Right lobe of liver (tissue), 6 donors: ENCODE measurements around the gene PRKAG3. TPM values are rescaled to one million over a fixed set of nuclear protein-coding genes. Genes with fewer than 3 reads are reported as not detected.

Experiments
- ATAC-seq, 4 donors: fragments of 200-7000 bp; cut with Tn5 transposase; one replicate each; pipeline ENCODE4 v1.9.1; 2020; ENCODE audit warnings: mild to moderate bottlenecking in 4 of 4, moderate library complexity in 4 of 4
- DNase-seq, 3 donors: peaks; one replicate each; pipeline ENCODE4 v3.0.0-alpha.2; 2020
- H3K27ac ChIP-seq, 3 donors: fragments of 200-600 bp; one replicate each; pipeline ENCODE4 v1.8.0; 2022
- H3K27me3 ChIP-seq, 2 donors: fragments of 200-600 bp; one replicate each; pipeline ENCODE4 v1.8.0; 2022
- H3K36me3 ChIP-seq, 4 donors: fragments of 200-600 bp; sonication (generic) in 1 of 4; one replicate each; pipeline versions ENCODE4 v1.5.1 to v1.8.0; 2017 to 2022; ENCODE audit warnings: control low read depth in 1 of 4
- H3K4me1 ChIP-seq, 4 donors: fragments of 200-600 bp; sonication (generic) in 1 of 4; one replicate each; pipeline versions ENCODE4 v1.5.1 to v1.8.0; 2017 to 2022; ENCODE audit warnings: control low read depth in 1 of 4
- H3K4me3 ChIP-seq, 3 donors: fragments of 200-600 bp; one replicate each; pipeline ENCODE4 v1.8.0; 2022
- H3K9me3 ChIP-seq, 4 donors: fragments of 200-600 bp; sonication (generic) in 1 of 4; one replicate each; pipeline versions ENCODE4 v1.5.1 to v1.8.0; 2017 to 2022; ENCODE audit warnings: control low read depth in 1 of 4
- CTCF ChIP-seq, 4 donors: fragments of 200-600 bp in 3 of 4; fragments of 450-650 bp in 1 of 4; IDR thresholded peaks; one replicate each; pipeline versions ENCODE4 v1.5.1 to v1.8.0; 2016 to 2022; ENCODE audit warnings: antibody characterized with exemption in 4 of 4, mild to moderate bottlenecking in 2 of 4
- POLR2A ChIP-seq: fragments of 450-650 bp; IDR thresholded peaks from one replicate; pipeline ENCODE4 v1.6.1; 2017; ENCODE audit warnings: antibody characterized with exemption, mild to moderate bottlenecking
- WGBS: methylation state at CpG from one replicate; pipeline ENCODE4 v1.1.6; 2018; ENCODE audit warnings: low coverage, low lambda C conversion rate; ENCODE audit not compliant: insufficient coverage; ENCODE audit errors: missing lambda C conversion rate; 5-methylcytosine and 5-hydroxymethylcytosine counted together
- intact Hi-C, 2 donors: fragments of 100-400 bp; cut with DNase I; formaldehyde crosslinking; loops; one replicate each; pipeline versions ENCODE4 v1.11.2 to v1.14.1; 2022
- total RNA-seq, 6 experiments: library from RNA; depleted of rRNA in 2 of 6; stranded (reverse); fragments of >200 nt in 2 of 6; fragmentation: NEBNext Ultra II Directional in 3 of 6; extraction: Animal tissue kit (Norgen Biotek cat#: 25700) in 3 of 6; gene quantifications; one replicate each; pipeline versions ENCODE4 v1.1.0 to v1.2.4, GENCODE V29; 2016 to 2023
- donor health status: DM: no; HTN: yes; CAD: no.
- donor health status: DM: no; HTN: no; CAD: no.
- donor health status: DM: no; HTN: no; CAD: no.
- donor health status: DM: no; HTN: yes; CAD: no.
- donor health status: DM: no; HTN: yes; CAD: no.

PRKAG3 gene
- total RNA-seq, 6 experiments from 2014 or later, result not detected

DNA sequence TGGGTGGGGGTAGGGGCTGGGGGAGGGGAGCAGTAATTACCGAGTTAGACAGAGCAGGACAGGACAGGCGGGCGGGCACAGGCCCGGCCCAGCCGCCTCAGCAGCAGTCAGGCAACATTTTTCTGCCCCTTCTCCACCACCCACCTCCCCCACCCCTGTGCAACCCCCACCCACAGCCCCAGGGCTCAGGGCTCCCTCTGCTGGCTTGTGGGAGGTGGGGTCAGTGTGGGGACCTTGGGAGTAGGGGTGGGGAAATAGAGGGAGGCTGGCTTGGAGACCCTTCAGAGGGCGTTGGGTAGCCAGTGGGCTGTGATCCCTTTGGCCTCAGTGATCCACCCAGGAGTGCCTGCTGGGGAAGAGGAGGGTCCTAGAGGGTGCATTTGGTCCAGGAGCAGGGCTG lies 34.4 kb upstream of the PRKAG3 start:
- H3K27me3 ChIP-seq, result peaks cover 0 to 3% of the 10 kb centered on the region in 2 donors
- DNase-seq, result no peak

DNA sequence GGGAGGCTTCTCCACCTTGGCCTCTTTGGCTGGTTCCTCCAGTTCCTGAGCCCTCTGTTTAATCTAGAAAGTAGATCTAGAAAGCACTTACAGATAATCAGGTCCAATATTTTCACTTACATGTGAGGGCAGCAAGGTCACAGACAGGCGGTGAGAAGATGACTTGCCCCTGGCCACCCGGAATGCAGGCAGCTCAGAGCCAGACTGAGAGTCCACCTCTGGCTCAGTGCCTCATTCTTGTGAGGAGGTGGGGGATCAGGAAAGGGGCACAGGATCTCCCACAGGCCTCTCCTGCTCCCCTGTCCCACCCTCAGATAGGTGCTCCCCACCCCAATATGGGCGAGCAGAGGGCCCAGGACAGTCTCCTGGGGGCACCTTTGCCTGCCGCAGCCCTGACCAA lies 33.8 kb upstream of the PRKAG3 start:
- Histone ChIP-seq H3K27me3 (peaks cover 0 to 4% of the 10 kb centered on the region in 2 donors), H3K9me3 (no peaks in the 10 kb centered on the region), H3K27ac (no peak overlapping the region), H3K36me3 (no peaks in the 10 kb centered on the region), H3K4me1 (peaks cover 0 to 2% (median 0%) of the 10 kb centered on the region in 4 donors), H3K4me3 (no peak overlapping the region)
- TF ChIP-seq POLR2A (no peak), CTCF (IDR thresholded peaks at IDR 0.05) (no peak)
- DNase-seq (no peak), ATAC-seq (no peak)
- intact Hi-C loops, result no loop called here
- WGBS, result 40% methylated on average over 1 of the region's 4 CpGs

More for the DNA sequence above, 34.4 kb upstream of the PRKAG3 start:
- TF ChIP-seq POLR2A, result no peak
- no peak for TF ChIP-seq CTCF (IDR thresholded peaks at IDR 0.05)
- Histone ChIP-seq H3K36me3 (no peaks in the 10 kb centered on the region), H3K4me1 (peaks cover 0 to under 1% (median 0%) of the 10 kb centered on the region in 4 donors), H3K9me3 (no peaks in the 10 kb centered on the region), H3K4me3 (no peak overlapping the region), H3K27ac (no peak overlapping the region)
- WGBS, result 46% methylated on average over 3 of the region's 6 CpGs
- intact Hi-C loops, result no loop called here
- ATAC-seq, result no peak

- H3K27me3 ChIP-seq, result peaks cover 0 to 6% of the 10 kb centered on the region in 2 donors
- DNase-seq, result no peak
- no peak for ATAC-seq
- H3K9me3 ChIP-seq, result no peaks in the 10 kb centered on the region
- no peaks in the 10 kb centered on the region for H3K36me3 ChIP-seq
- intact Hi-C loops, result no loop called here
- WGBS, result 75% methylated on average over 2 of the region's 3 CpGs
- no peak overlapping the region for H3K27ac ChIP-seq
- TF ChIP-seq CTCF (IDR thresholded peaks at IDR 0.05) (no peak), POLR2A (no peak)
- H3K4me1 ChIP-seq, result peaks cover 0 to 8% (median 1%) of the 10 kb centered on the region in 4 donors
- no peak overlapping the region for H3K4me3 ChIP-seq
Measured at GRCh38 chr2:218863021-218863520, 31.5 kb upstream of the PRKAG3 start.

DNA sequence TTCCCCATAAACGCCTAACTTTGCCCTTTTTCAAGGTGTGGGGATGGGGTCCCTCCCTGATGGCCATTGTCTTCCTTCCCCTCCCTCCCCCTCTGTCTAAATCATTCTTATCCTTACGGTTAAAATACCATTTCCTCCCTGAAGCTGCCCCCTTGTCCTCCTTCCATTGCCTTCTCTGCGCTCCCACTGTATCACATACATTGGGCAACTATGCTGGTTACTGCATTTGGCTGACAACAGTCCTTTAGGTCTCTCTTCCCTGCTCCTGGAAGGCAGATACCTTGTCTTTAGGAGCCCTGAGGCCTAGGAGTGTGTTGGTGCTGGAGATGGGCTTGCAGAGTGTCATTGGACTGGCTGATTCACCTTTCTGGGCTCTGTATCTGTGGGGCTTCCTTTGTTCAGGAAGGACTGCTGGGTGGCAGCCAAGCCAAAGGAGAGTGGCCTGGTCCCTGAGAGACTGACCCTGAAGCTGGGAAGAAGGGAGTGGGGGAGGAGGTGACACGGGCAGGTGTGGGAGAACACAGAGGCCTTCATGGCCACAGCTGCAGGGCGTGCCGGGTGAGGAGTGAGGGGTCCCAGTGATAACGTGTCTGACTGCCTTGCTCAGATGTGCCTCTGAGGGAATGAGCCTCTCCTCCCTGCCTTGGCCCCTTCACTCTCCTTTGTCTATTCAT lies 30.2 kb upstream of the PRKAG3 start:
- Histone ChIP-seq H3K27ac (no peak overlapping the region), H3K36me3 (no peaks in the 10 kb centered on the region), H3K4me3 (no peak overlapping the region), H3K4me1 (peaks cover 0 to 8% (median 1%) of the 10 kb centered on the region in 4 donors), H3K27me3 (peaks cover 0 to 6% of the 10 kb centered on the region in 2 donors), H3K9me3 (no peaks in the 10 kb centered on the region)
- ATAC-seq, result no peak
- DNase-seq, result no peak
- TF ChIP-seq CTCF (IDR thresholded peaks at IDR 0.05) (no peak), POLR2A (no peak)
- intact Hi-C loops, result no loop called here
- 75% methylated on average over 7 of the region's 7 CpGs for WGBS
